VCaP (cell line): Measurements from ENCODE around the gene HMGCS2.

Experiments used
- H3K27ac ChIP-seq: fragments of 450-650 bp; 2 replicates; pipeline ENCODE4 v1.5.1; 2017
- TF ChIP-seq, protein P1 (sequence below): fragments of 450-650 bp; conservative IDR thresholded peaks from 2 replicates; pipeline ENCODE4 v1.5.1; 2017; ENCODE audit warnings: mild to moderate bottlenecking, moderate library complexity

The HMGCS2 gene

DNA sequence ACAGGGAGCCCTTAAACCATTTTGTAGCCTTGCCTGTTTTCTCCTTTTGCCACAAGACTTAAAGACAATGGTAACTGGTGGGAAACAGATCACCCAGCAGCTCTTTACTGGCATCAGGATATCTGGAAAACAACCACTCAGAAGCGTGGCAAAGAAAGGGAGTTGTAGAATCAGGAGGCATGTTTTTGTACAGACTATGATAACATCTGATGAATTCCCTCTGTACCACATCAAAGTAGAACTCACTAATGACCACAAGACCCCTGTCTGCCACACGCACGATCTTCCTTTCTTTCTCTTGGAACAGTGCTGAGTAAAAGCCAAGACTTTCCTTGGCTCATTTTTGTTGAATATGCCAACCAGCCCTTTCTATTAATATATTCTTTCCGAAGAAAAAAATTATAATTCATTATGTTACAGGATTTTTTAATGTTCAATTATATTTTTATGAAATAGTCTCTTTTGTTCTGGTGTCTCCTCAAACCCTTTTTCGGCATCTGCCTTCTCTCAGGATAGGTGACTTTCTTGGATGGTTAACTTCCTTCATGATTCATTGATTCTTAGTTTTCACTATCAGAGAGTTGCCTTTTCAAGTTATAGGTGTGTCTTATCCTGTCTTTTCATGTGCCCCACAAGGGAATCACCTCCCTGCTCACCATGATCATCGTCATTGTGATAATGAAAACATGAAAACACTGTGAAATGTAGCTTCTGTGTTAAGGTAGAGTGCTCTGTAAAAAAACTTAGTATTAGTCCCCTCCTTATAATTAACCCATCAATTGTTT lies 64.8 kb downstream of the HMGCS2 start:
- H3K27ac ChIP-seq, result no peak overlapping the region
- TF ChIP-seq, protein P1, sequence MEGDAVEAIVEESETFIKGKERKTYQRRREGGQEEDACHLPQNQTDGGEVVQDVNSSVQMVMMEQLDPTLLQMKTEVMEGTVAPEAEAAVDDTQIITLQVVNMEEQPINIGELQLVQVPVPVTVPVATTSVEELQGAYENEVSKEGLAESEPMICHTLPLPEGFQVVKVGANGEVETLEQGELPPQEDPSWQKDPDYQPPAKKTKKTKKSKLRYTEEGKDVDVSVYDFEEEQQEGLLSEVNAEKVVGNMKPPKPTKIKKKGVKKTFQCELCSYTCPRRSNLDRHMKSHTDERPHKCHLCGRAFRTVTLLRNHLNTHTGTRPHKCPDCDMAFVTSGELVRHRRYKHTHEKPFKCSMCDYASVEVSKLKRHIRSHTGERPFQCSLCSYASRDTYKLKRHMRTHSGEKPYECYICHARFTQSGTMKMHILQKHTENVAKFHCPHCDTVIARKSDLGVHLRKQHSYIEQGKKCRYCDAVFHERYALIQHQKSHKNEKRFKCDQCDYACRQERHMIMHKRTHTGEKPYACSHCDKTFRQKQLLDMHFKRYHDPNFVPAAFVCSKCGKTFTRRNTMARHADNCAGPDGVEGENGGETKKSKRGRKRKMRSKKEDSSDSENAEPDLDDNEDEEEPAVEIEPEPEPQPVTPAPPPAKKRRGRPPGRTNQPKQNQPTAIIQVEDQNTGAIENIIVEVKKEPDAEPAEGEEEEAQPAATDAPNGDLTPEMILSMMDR, result no peak

DNA sequence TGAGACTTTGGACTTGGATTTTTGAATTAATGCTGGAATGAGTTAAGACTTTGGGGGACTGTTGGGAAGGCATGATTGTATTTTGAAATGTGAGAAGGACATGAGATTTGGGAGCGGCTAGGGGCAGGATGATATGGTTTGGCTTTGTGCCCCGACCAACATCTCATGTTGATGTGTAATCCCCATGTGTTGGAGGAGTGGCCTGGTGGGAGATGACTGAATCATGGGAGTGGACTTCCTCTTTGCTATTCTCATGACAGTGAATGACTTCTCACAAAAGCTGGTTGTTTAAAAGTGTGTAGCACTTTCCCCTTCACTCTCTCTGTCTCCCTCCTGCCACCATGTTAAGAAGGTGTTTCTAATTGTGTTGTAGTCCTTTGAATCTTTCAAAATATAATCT lies 66.3 kb downstream of the HMGCS2 start:
- no peak overlapping the region for H3K27ac ChIP-seq
- TF ChIP-seq, protein P1, result no peak

- no peak overlapping the region for H3K27ac ChIP-seq
- TF ChIP-seq, protein P1, result no peak
Observed at GRCh38 chr1:119701659-119702058, 67.0 kb downstream of the HMGCS2 start.

- TF ChIP-seq, protein P1, result no peak
Observed at GRCh38 chr1:119700326-119700725, 68.4 kb downstream of the HMGCS2 start.

More at GRCh38 chr1:119700326-119700725, 68.4 kb downstream of the HMGCS2 start:
- H3K27ac ChIP-seq, result no peak overlapping the region
